CD1c-positive myeloid dendritic cell (primary cell): Measurements from ENCODE around the gene RNASEL.
"Not testable (repeated sequence)": the region's sequence is repeated elsewhere in the genome, so short reads cannot be mapped to it uniquely, and the experiment has no call there.

Experiments used
- DNase-seq: peaks from one replicate; pipeline ENCODE4 v3.0.0-alpha.2; 2016; ENCODE audit errors: extremely low spot score

Gene RNASEL

GRCh38 chr1:182588500-182589396 is at the start of gene RNASEL:
TSS of gene RNASEL (minus strand) at chr1:182589256. CDS start at chr1:182586806, 2,450 bp downstream.
- DNase-seq: peak; percentile 77

DNA sequence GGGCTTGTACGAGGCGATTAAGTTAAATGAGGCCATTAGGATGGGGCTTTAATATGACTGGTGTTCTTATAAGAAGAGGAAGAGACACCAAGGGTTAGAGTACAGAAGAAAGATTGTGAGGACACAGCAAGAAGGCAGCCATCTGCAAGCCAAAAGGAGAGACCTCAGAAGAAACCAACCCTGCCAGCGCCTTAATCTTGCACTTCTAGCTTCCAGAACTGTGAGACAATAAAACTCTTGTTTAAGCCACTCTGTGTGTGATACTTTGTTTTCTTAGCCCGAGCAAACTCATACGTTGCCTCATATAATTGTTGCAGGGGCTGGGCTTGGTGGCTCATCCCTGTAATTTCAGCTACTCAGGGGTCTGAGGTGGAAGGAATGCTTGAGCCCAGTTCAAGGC is 48.7 kb upstream of the RNASEL start:
- no peak for DNase-seq

GRCh38 chr1:182635871-182636270 is 46.8 kb upstream of the RNASEL start:
- DNase-seq: no peak

DNA sequence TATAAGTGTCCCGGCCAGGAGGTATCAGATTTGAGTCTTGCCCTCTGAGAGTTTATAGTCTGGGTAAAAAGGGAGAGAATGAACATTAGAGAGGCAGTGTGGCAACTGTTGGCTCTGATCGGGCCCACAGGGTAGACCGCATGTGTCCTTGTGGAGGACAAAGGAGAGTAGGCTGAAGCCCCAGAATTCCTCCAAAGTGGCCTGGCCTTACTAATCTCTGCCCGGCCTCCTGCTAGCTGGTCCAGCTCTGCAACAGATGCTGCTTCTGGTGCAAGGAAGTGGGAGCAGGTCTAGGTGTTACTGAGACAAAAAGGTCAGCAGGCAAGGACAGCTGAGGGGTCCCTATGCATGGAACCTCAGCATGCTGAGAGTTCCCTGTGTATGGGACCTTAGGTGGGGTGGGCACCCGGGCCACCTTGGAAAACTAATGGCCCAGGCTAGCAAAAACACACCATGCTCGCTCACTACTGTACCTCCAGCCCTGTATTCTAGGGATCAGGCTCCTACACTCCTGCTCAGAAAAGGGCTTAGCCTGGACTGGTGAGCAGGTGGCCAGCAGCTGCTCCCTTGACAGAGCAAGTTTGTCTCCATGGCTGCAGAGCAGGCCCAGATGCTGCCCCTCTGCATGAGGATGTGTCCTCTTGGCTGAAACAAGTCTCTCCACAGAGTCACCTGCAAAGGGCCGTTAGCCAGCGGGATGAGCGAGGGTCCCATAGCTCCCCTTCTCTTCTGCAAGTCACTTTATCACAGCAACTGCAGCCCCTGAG is 45.4 kb upstream of the RNASEL start:
- no peak for DNase-seq

- no peak for DNase-seq
Observed at GRCh38 chr1:182633657-182634281, 44.7 kb upstream of the RNASEL start.

GRCh38 chr1:182633031-182633430 is 44.0 kb upstream of the RNASEL start:
- DNase-seq: no peak

- not testable (repeated sequence) for DNase-seq
Observed at GRCh38 chr1:182632441-182632857, 43.4 kb upstream of the RNASEL start.

GRCh38 chr1:182631954-182632353 is 42.9 kb upstream of the RNASEL start:
- DNase-seq: no peak

DNA sequence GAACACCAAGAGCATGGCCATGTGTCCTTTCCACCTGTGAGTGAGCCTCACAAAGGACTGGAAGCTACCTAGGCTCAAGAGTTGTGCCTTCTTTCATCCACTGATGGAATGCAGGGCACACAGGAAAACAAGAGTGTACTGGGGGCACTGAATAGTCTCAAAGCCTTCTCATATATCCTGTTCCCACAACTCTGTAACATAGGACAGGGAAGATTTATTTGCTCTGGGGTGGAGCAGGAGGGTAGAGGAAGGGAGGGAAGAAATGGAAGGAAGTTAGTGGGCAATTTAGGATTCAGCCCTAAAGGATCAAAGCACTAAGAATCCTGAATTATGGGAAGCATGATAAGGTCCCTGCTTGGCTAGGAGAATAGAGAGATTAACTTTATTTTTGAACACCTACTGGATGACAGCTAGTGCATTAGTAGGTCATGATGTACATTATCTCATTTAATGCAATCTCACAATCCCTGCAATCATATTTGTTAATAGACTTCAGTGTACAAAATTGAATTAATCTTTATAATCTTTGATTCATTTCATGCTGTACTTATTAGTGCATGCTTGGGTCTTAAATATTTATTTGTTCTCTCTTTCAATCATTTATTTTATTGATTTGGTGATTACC is 42.1 kb upstream of the RNASEL start:
- DNase-seq: no peak

- DNase-seq: no peak
Observed at GRCh38 chr1:182630586-182630985, 41.5 kb upstream of the RNASEL start.

DNA sequence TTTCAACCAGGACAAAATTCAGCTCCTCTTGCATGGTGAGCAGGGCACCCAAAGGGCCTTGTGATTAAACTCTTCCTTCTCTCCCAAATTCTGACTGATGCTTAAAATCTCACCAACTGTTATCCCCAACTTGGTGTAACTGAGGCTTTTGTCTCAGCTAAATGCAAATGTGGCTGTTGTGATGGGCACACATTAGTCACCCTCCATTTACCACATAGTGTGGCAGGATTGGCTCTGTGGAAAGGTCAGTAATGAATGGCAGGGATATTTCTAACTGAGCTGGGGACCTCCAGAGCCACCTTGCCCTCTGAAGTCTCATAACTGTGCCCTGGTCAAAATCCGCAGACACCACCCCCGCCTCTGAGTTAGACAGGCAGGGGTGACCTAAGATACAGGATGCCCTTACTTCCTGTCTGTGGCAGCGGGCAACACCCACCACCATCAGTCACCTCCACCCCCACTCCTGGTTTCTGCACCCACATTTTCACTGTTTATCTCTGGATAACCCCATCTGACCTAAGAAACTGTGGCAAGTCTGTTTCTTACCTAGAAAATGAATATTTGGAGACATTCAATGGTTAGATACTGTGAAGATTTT is 40.5 kb upstream of the RNASEL start:
- peak; percentile 54 for DNase-seq

DNA sequence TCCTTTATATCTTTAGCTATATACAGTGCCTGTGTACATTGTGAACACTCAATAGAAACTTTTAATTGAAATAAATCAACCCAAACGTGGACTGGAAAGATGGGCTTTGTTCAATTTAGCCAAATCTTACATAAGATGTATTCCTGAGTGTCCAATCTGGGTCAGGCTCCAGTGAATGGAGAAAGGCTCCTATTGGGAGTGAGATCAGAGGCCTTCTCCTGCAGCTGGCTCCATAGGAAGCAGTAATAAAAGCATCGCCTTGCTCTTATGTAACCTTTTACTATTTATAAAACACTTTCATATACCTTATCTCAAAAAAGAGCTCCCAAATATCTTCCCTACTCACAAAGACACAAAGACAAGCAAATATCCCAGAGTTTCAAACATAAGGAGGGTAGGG is 40.0 kb upstream of the RNASEL start:
- no peak for DNase-seq

GRCh38 chr1:182628657-182629056 is 39.6 kb upstream of the RNASEL start:
- DNase-seq: no peak

DNA sequence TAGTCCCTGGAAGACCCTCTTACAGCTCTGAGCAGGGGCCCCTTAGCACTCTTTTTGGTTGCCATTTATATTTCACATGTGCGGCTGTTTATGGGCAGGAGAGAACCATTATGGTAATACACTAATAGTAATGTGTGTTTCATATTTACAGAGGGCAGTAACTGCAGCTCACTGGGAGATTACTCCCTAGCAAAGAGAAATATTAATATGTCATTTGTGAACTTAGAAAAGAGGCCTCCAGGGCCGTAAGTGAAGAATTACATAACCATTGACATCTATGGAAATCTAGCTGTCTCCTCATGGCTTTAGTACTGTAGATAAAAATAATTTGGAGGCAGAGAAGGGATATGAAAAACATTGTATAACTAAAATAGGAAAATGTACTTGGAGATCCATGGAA is 38.6 kb upstream of the RNASEL start:
- no peak for DNase-seq

GRCh38 chr1:182626527-182626926 is 37.5 kb upstream of the RNASEL start:
- no peak for DNase-seq

- no peak for DNase-seq
Observed at GRCh38 chr1:182625719-182626504, 36.9 kb upstream of the RNASEL start.

DNA sequence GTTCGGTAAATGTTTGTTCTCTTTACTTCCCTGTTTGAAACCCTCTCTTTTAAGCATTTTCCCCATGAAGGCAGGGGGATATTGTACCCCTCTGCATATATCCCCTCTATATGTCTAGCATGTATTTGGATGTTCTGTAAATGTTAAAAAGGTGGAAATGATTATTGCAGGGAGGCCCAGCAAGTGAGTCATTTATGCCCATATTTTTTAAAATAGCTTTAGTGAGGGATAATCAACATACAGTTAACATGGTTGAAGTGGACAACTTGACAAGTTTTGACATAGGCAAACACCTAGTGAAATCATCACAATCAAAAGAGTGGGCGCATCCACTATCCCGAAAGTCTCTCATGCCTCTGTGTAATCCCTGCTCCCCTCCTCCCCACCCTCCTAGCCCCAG is 36.0 kb upstream of the RNASEL start:
- no peak for DNase-seq

GRCh38 chr1:182624577-182624976 is 35.5 kb upstream of the RNASEL start:
- peak; percentile 19 for DNase-seq

GRCh38 chr1:182622901-182623528 is 34.0 kb upstream of the RNASEL start:
- no peak for DNase-seq

DNA sequence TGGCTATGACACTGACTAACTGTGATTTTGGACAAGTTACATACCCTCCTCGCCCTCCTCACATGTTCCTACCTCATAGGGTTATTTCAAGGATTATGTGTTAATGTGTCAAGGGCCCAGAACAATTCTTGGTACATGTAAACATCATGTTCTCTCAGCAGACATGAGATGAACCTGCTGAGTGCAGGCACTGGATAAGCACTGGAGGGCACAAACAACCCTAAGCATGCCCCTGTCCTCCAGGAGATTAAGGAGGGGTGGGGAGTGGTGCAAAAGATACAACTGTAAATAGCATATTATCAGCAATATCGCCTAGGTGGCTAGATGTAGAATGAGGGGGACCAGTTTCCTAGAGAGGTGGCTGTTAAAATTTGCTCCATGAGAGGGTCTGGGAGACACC is 32.9 kb upstream of the RNASEL start:
- no peak for DNase-seq
